ENCODE data around the gene HS3ST6. TPM values are rescaled to one million over a fixed set of nuclear protein-coding genes. Genes with fewer than 3 reads are reported as not detected.
"Not testable (repeated sequence)": the region's sequence is repeated elsewhere in the genome, so short reads cannot be mapped to it uniquely, and the experiment has no call there.

Gene HS3ST6
- total RNA-seq, 2 experiments from 2014 or later, result not detected

DNA sequence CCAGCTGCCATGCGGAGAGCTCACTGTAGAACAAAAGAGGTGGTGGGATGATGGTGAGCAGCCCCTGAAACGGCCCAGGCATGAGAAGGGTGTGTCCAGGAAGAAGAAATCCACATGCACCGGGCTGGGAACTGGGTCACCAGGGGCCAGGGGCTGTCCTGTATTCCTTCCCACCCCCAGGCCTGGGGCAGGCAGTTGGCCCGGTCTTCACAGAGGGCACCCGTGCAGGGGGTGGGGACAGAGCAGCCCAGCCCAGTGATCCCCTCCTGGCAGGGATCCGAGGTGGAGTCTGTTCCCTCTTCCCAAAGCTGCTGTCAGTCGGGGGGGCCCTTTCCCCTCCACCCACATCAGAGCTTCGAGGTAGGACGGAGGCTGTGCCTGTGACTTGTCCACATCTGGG is 9.2 kb downstream of the HS3ST6 start:
- Mint-ChIP-seq H3K4me3 (no peak overlapping the region), H3K27me3 (peaks cover 10% of the 10 kb centered on the region), H3K36me3 (no peaks in the 10 kb centered on the region), H3K27ac (no peak overlapping the region), H3K4me1 (no peaks in the 10 kb centered on the region), H3K9me3 (no peaks in the 10 kb centered on the region)
- DNase-seq, result no peak

DNA sequence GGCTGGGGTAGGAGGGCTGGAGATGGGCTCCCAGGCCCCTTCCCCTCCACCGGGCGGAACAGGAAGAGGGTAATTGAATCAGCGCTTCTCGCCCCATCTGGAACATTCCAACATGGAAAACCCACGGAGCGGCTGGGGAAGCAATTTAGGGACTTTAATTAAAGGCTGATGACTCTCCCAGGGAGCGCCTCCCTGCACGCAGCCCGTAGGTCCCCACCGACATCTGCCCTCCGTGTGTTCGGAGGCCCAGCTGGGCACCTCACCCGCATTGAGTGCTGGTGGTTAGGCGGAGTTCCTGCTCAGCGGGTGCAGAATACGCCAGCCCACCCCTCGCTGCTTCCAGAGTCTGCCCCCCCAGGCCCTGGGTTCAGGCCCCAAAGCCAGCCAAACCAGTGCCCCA is 10.0 kb downstream of the HS3ST6 start:
- Mint-ChIP-seq H3K36me3 (no peaks in the 10 kb centered on the region), H3K4me1 (no peaks in the 10 kb centered on the region), H3K9me3 (no peaks in the 10 kb centered on the region), H3K27ac (no peak overlapping the region), H3K4me3 (no peak overlapping the region), H3K27me3 (peaks cover 10% of the 10 kb centered on the region)
- no peak for DNase-seq

- H3K9me3 Mint-ChIP-seq, result no peaks in the 10 kb centered on the region
- no peaks in the 10 kb centered on the region for H3K4me1 Mint-ChIP-seq
- no peak for DNase-seq
- no peak overlapping the region for H3K27ac Mint-ChIP-seq
- no peak overlapping the region for H3K4me3 Mint-ChIP-seq
- H3K27me3 Mint-ChIP-seq, result peaks cover 10% of the 10 kb centered on the region
- H3K36me3 Mint-ChIP-seq, result no peaks in the 10 kb centered on the region
Observed at GRCh38 chr16:1907226-1907860, 10.9 kb downstream of the HS3ST6 start.

DNA sequence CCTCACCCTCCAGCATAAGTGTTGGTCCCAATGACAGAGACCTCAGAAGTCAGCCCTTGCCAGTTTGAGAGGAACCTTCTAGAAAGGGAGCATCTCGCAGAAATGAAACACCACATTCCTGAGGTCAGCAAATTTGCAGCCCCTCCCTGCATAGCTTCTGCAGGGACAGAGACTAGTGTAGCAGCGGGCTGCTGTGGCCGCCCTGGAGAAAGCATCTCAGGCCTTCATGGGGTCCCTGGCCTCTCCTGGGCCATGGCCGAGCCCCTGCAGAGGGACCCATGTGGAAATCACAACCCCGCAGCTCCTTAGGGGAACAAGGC is 11.4 kb downstream of the HS3ST6 start:
- no peak for DNase-seq
- no peaks in the 10 kb centered on the region for H3K36me3 Mint-ChIP-seq
- peaks cover 10% of the 10 kb centered on the region for H3K27me3 Mint-ChIP-seq
- no peaks in the 10 kb centered on the region for H3K4me1 Mint-ChIP-seq
- H3K4me3 Mint-ChIP-seq, result no peak overlapping the region
- H3K27ac Mint-ChIP-seq, result no peak overlapping the region
- no peaks in the 10 kb centered on the region for H3K9me3 Mint-ChIP-seq

DNA sequence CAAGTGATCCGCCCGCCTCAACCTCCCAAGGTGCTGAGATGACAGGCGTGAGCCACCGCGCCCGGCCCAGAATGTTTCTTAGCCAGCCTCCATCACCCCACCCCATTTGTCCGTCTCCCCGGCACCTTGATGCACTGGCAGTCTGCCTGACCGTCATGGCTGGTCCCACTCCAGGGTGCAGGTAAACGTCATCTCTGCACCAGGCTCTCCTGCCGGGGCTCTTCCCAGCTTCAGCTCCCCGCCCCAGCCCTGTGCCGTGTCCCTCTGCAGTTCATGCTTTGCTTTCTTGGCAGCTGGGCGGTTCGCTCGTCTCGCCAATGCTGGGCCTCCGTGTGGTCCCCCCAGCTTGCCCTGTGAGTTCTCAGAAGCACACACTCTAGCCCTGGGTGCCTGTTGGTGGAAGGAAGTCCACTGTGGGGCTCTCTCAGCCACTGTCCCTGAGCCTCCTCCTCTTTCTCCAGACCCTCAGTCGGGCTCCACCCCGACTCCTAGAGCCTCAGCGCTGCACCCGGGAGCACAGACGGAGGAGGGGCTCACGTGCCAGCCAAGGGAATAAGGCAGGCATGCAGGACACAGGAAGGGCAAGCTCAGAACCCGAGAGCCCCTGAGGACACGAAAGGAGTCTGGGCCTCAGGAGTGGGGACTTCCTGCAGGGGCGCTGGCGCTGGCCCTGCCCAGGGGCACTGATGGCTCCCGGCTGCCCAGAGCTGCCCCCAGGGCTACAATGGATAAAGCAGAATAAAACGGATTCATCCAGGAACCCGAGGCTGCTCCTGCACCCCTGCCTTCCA is 12.0 kb downstream of the HS3ST6 start:
- no peak for DNase-seq
- no peaks in the 10 kb centered on the region for H3K9me3 Mint-ChIP-seq
- no peaks in the 10 kb centered on the region for H3K4me1 Mint-ChIP-seq
- no peak overlapping the region for H3K27ac Mint-ChIP-seq
- peaks cover 10% of the 10 kb centered on the region for H3K27me3 Mint-ChIP-seq
- H3K36me3 Mint-ChIP-seq, result no peaks in the 10 kb centered on the region
- no peak overlapping the region for H3K4me3 Mint-ChIP-seq

DNA sequence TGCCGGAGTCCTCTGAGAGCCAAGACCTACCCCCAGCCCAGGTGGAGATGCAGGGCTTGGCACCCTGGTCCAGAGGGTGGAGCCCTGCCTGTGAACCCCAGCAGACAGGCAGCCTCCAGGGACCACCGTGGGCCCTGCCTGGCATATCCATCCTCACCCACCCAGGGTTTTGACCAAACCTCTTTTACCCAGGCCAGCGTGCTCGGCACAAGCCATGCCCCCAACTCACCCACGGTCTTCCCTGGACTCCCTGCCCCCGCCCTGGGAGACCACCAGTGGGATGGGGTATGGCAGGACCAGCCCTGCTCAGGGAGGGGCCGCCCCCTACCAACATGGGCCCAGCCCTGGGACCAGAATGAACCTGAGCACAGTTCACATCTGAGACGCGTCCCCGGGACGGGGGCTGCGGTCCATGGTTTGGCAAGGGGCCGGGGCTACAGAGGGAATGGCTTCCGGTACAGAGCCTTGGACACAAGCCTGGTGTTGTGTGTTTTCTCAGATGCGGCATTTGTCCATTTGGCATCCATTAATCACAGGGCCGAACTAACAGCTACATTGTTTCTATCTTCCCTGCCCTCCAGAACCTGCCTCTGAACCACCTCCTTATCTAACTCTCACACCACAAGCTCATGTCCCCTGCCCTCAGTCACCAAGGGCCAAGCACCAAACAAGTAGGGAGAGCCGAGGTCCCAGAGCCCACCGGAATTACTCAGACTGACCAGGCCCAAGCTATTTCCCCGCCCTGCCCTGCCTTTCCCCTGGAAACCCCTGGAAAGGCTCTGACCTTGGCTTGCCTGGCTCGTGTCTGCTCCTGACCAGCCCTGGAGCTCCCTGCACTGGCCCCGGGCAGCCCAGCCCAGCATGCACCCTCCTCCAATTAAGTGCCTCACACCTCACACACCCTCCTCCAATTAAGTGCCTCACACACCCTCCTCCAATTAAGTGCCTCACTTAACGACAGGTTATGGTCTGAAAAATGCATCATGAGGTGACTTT is 14.1 kb downstream of the HS3ST6 start:
- H3K4me3 Mint-ChIP-seq, result no peak overlapping the region
- H3K4me1 Mint-ChIP-seq, result no peaks in the 10 kb centered on the region
- no peak for DNase-seq
- H3K36me3 Mint-ChIP-seq, result no peaks in the 10 kb centered on the region
- H3K27ac Mint-ChIP-seq, result no peak overlapping the region
- H3K9me3 Mint-ChIP-seq, result no peaks in the 10 kb centered on the region
- H3K27me3 Mint-ChIP-seq, result peaks cover 10% of the 10 kb centered on the region

DNA sequence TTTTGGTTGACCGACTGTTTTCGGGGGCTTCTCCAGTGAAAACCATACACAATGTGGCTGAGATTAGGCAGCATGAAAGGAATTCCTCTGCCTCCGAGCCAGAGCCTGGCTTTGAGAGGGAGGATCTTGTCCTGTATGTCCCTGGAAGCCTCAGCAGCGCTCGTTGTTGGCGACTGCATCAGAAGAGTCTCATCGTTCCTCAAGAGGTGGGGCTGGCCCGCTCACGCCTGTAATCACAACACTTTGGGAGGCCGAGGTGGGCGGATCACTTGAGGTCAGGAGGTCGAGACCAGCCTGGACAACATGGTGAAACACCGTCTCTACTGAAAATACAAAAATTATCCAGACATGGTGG is 15.0 kb downstream of the HS3ST6 start:
- Mint-ChIP-seq H3K27ac (no peak overlapping the region), H3K4me3 (no peak overlapping the region), H3K4me1 (no peaks in the 10 kb centered on the region), H3K27me3 (peaks cover 8% of the 10 kb centered on the region), H3K36me3 (no peaks in the 10 kb centered on the region), H3K9me3 (no peaks in the 10 kb centered on the region)
- no peak for DNase-seq

DNA sequence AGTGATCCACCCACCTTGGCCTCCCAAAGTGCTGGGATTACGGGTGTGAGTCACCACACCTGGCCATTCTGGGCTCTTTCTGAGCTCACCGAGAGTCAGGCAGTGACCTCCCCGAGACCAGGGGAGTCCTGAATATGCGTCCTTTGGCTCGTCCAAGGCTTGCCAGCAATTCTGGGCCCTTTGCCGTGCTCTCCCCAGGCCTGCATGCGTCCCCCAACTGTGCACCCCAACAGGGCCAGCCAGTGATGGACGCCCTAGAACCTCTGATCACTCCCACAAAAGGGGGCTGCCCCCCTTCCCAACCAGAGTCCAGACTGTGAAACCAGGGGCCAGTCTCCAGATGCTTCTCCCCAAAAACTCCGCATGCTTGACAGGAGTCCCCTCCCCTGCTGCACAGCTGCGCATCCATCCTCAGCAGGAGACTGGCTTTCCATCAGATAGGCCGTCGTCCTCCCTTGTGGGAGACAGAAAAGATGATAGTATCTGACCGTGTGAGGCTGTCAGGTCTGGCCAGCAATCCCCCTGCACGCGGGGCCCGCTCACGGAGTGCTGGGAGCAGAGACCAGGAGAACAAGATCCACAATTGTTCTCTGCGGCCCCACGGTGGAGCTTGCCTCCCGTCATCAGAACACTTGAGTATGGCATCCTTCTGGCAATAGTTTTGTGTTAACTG is 15.5 kb downstream of the HS3ST6 start:
- H3K4me1 Mint-ChIP-seq, result no peaks in the 10 kb centered on the region
- H3K36me3 Mint-ChIP-seq, result no peaks in the 10 kb centered on the region
- H3K4me3 Mint-ChIP-seq, result no peak overlapping the region
- DNase-seq, result no peak
- peaks cover 10% of the 10 kb centered on the region for H3K27me3 Mint-ChIP-seq
- no peak overlapping the region for H3K27ac Mint-ChIP-seq
- no peaks in the 10 kb centered on the region for H3K9me3 Mint-ChIP-seq

GRCh38 chr16:1900452-1900774 is 17.8 kb downstream of the HS3ST6 start:
- no peaks in the 10 kb centered on the region for H3K4me1 Mint-ChIP-seq
- no peaks in the 10 kb centered on the region for H3K9me3 Mint-ChIP-seq
- H3K4me3 Mint-ChIP-seq, result no peak overlapping the region
- H3K27me3 Mint-ChIP-seq, result peaks cover 8% of the 10 kb centered on the region
- no peaks in the 10 kb centered on the region for H3K36me3 Mint-ChIP-seq
- DNase-seq, result no peak
- H3K27ac Mint-ChIP-seq, result no peak overlapping the region

GRCh38 chr16:1899641-1900451 is 18.4 kb downstream of the HS3ST6 start:
- DNase-seq, result no peak
- Mint-ChIP-seq H3K36me3 (no peaks in the 10 kb centered on the region), H3K9me3 (no peaks in the 10 kb centered on the region), H3K27me3 (peaks cover 8% of the 10 kb centered on the region), H3K4me3 (no peak overlapping the region), H3K27ac (no peak overlapping the region), H3K4me1 (no peaks in the 10 kb centered on the region)

- not testable (repeated sequence) for H3K4me1 Mint-ChIP-seq, H3K9me3 Mint-ChIP-seq, DNase-seq, H3K27ac Mint-ChIP-seq, H3K36me3 Mint-ChIP-seq, H3K4me3 Mint-ChIP-seq, H3K27me3 Mint-ChIP-seq
Observed at GRCh38 chr16:1897692-1898091, 20.5 kb downstream of the HS3ST6 start.

GRCh38 chr16:1895949-1896675 is 22.1 kb downstream of the HS3ST6 start:
- Mint-ChIP-seq H3K27me3 (peaks cover 12% of the 10 kb centered on the region), H3K36me3 (no peaks in the 10 kb centered on the region), H3K4me1 (no peaks in the 10 kb centered on the region), H3K4me3 (no peak overlapping the region), H3K27ac (no peak overlapping the region), H3K9me3 (no peaks in the 10 kb centered on the region)
- DNase-seq, result no peak

DNA sequence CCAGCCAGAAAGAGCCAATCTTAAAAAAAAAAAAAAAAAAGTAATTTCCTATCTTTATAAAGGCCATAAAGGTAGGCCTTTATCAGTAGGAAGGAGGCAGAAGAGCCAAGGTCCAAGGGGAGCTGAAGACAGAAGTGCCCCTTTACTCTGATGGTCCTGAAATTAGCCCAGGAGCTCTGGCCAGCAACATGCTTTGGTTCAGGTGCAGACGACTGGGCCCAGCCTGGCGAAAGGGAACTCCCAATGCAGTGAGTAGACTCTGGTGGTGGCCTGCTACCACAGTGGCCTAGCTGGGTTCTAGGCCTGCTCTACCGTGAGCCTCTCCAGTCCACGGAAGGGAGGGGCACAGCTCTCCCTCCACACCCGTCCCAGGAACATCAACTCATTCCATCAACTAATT is 23.1 kb downstream of the HS3ST6 start:
- peaks cover 16% of the 10 kb centered on the region for H3K27me3 Mint-ChIP-seq
- H3K36me3 Mint-ChIP-seq, result no peaks in the 10 kb centered on the region
- no peaks in the 10 kb centered on the region for H3K9me3 Mint-ChIP-seq

GRCh38 chr16:1890708-1891050 is 27.5 kb downstream of the HS3ST6 start:
- no peak overlapping the region for H3K4me3 Mint-ChIP-seq
- H3K27ac Mint-ChIP-seq, result no peak overlapping the region
- no peaks in the 10 kb centered on the region for H3K4me1 Mint-ChIP-seq
- DNase-seq, result no peak
- peaks cover 8% of the 10 kb centered on the region for H3K27me3 Mint-ChIP-seq
- no peaks in the 10 kb centered on the region for H3K9me3 Mint-ChIP-seq
- H3K36me3 Mint-ChIP-seq, result no peaks in the 10 kb centered on the region

More for the DNA sequence above, 23.1 kb downstream of the HS3ST6 start:
- Mint-ChIP-seq H3K4me1 (no peaks in the 10 kb centered on the region), H3K27ac (no peak overlapping the region), H3K4me3 (no peak overlapping the region)
- no peak for DNase-seq

All from activated naive CD8-positive, alpha-beta T cell treated with anti-CD3 and anti-CD28 coated beads for 36 hours (primary cell).